HG02763 (cell line): ENCODE data around the gene ARHGEF11.

Experiments used
- ATAC-seq: cut with Tn5 transposase; IDR thresholded peaks from one replicate; pipeline ENCODE4 v1.9.1; 2021; ENCODE audit warnings: mild to moderate bottlenecking, moderate library complexity; ENCODE audit not compliant: unreplicated experiment

Gene ARHGEF11

DNA sequence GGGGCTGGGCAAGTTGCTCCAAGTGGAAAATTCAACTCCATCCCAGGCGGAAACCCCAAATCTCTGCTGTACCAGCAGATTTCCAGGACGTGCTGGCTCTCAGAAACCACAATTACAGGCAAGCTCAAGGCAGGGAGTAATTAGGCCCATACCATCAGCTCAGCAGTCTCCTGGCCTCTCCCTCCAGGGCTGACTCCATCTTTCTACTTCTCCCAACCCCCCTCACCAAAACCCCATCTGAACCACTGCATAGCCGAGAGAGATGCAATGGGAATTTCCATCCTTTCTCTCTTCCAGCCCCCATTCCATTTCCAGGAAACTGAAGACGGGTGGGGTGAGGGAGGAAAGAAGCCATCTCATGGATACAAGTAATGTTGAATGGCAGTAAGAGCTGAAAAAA is 41.2 kb downstream of the ARHGEF11 start:
- no peak for ATAC-seq

DNA sequence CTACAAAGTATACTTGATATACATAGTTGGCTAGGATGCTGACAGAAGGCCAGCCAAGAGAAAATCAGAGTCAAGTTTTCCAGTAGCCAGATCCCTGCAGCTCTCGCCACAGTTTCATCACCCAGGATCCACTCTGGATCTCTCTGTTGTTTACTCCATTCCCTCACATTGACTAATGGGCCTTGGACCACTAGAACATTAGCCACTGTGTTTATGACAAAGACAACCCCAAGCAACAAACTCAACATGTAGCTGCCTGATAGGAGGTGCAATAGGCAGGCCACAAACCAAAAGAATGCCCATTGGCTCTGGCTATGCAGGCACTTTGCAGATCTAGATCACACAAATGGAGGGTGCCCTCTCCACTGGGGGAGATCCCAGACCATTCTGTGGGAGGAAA is 44.2 kb downstream of the ARHGEF11 start:
- no peak for ATAC-seq

DNA sequence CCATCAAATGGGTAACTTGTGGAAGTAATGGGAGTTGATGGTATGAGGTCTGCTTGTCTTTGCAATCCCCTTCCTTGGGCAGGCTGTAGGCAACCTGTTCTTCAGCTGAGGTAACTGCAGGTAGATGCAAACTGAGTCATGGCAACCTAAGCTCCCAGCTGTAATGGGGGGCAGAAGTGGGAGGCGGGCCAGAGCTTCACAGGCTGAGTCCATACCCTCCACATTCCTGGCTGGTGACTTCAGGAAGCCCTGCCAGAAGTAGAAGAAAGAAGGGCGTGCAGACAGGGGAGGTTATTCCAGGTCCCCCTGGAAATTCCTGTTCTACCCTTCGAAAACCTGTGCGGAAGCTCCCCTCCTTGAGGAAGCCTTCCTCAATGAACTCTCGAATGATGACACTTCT is 44.9 kb downstream of the ARHGEF11 start:
- ATAC-seq, result no peak

DNA sequence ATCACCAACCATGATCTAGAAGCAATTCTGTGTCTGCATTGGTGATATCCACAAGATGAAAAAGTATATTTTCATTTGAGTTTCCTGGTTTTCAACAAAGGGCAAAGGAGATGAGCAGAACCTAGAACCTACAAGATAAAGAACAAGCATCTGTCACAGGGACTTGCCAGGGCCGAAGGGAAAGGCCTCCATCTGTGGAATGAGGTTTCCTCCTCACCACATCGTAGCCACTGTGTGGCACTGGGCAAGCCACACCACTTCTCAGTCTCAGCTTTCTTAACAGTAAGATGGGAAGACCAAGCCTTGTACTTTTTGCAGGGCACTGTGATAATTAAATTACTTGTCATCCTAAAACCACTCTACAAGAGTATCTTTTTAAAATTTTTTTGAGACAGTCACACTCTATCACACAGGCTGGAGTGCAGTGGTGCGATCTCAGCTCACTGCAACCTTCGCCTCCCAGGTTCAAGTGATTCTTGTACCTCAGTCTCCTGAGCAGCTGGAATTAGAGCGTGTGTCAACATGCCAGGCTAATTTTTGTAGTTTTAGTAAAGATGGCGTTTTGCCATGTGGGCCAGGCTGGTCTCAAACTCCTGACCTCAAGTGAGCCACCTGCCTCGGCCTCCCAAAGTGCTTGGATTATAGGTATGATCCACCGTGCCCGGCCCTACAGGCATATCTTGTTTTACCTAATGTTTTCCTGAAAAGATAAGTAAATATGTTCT is 45.8 kb downstream of the ARHGEF11 start:
- ATAC-seq, result no peak

DNA sequence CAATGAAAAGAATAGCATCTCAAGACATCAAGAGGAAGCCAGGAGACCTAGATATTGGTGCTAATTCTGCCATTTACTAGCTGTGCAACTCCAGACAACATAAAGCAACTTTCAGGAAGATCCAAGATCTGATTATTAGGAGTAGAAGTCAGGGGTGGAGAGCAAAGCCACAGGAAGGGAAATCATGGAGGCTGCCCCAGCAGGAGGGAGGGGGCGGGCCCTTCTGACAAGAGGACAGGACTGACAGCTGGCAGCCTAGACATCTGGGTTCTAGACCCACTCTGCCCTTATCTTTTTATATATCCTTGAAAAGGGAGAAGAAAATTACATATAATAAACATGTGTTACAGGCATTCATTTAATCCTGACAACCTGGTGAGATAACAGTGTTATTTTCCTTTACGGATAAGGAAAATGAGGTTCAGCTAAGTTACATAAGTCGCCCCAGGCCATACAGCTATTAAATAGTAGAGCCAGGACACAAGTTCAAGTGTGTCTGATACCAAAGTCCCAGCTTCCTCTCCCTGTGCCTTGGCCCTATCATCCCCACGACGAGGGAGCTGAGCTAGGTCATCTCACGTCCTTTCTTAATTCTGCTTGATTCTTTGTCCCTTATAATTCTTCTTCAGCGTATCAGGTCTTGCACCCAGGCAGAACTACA is 46.6 kb downstream of the ARHGEF11 start:
- no peak for ATAC-seq

DNA sequence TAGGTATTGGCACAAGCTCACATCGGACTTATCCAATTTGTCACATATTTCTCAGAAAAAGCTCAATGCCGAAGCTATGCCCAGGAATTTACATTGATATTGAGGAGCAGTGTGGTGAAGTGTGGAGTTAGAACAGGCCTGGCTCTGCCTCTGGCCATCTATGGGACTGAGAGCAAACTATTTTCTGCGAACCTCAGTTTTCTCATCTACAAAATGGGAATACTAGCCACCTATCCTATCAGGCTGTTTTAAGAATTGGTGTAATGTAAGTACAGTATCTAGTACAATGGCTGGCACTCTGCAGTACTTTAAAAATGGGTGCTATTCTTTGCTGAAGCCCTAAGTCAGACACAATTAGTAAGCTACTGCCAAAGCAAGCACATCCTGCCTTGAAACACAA is 47.2 kb downstream of the ARHGEF11 start:
- no peak for ATAC-seq

DNA sequence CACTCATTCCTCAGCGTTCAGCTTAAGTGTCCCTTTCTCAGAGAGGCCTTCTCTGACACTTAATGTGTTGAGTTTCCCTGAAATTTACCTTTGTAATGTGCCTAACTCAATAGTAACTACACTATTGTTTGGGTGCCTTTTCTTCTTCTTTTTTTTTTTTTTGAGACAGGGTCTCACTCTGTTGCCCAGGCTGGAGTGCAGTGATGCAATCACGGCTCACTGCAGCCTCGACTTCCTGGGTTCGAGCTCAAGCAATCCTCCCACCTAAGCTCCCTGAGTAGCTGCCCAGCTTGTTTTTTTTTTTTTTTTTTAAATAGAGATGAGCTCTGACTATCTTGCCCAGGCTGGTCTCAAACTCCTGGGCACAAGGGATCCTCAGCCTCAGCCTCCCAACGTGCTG is 50.1 kb downstream of the ARHGEF11 start:
- ATAC-seq, result no peak

DNA sequence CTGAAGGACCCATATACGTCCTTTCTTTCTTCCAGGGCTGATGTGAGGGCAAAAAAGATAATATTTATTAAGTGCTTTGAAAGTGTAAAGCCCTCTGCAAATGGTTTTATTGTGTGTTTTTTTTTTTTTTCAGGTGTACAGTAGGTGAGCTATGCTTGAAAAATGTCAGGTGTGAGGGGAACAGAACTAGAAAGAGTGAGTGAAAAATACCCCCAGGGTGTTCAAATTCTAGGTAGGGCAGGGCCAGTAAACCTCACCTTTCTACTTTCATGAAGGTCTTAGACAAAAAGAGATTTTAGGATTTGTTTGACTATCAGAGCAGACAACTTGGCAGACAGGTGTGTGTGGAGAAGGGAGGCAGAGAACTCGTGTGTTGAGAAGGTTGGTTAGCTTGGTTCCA is 51.3 kb downstream of the ARHGEF11 start:
- ATAC-seq, result no peak

DNA sequence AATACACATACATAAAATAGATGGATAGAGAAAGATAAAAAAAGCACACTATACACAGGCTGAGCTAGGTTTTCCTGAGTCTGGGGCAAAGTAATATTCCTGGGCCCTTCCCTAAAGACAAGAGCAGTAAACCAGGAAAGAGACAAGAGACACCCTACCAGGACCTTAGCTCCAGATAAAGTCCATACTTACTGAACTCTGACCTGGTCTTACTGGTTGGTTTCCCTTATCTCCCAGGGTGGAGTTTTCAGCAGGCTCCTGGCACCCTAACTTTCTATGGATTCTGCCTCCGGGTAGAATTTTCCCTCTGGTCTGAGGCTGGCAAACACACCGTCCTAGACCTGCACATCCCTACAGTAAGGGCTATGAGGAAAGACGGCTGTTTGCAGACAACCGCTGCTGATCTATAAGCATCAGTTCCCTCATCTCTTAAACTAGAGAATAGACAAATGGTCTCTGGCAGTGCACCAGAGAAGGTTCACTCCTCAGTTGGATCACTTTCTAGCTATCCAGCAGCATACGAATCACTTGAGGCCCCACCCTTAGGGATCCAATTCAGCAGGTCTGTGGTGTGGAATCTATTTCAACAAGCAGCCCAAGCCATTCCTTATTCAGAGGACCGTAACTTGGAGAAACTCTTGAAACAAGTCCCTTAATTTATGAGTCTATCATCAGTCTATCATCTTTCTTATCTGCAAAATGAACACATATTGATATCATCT is 52.0 kb downstream of the ARHGEF11 start:
- no peak for ATAC-seq

DNA sequence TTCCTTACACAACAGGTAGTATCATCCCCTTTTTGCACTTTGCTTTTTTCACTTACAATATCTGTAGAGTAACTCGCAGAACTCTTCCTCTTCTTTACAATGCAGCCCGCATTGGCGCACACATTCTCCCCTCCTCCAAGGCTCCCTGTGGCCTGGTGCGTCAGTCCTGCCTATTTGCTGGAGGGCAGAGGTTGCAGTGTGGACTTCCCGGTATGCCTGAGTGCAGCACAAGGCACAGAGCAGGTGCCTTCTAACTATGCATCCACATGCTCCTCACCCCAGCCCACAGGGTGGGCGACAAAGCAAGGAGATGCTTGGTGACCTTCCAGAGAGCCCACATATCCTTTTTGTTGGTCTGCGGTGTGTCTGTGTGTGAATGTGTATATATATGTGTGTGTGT is 53.3 kb downstream of the ARHGEF11 start:
- ATAC-seq, result no peak

DNA sequence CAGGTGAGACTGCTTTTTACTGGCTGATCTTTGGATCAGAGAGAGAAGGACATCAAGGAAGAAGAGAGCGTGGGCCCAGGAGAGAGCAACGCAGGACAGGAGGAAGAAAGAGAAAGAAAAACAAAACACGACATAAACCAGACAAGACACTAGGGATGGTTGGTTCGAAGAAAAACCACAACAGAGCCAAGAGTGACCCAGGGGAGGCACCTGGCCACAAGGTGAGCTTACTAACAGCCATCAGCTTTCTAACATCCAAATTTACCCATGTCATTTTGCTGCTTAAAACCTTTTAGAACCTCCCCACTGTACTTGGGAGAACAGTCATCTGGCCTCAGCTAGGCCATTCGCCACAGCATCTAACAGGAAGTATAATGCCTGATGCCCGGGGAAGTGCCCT is 57.8 kb downstream of the ARHGEF11 start:
- ATAC-seq, result no peak

DNA sequence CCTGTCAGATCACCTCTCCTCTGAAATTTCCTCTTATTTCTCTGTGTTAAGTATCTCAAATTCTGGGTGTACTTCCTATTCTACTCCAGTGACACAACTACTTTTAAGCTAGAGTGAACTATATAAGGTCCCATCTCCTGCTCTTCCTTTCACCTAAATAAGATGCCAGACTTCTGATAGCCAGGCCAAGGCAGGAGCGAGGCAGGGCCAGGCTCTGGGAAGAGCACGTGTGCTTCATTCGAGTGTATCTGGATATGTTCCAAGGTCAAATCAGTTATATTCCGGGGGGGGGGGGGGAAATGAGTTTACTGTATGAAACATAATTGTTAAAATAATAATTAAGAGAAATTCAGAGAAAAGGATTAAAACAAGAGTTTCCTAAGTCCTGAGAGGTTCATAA is 65.0 kb downstream of the ARHGEF11 start:
- ATAC-seq, result no peak

DNA sequence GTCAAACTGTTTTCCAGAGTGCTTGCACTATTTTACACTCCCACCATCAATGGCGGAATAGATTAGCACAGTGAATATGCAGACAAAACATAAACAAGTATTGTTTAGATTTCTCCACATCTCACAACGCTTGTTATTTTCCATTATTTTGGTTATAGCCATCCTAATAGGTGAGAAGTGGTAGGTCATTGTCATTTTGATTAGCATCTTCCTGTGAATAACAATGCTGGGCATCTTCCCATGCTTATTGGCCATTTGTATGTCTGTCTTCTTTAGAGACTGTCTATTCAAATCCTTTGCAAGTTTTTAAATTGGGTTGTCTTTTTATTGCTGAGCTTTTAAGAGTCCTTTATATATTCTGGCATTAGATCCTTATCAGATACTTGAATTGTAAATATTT is 70.5 kb downstream of the ARHGEF11 start:
- ATAC-seq, result no peak

DNA sequence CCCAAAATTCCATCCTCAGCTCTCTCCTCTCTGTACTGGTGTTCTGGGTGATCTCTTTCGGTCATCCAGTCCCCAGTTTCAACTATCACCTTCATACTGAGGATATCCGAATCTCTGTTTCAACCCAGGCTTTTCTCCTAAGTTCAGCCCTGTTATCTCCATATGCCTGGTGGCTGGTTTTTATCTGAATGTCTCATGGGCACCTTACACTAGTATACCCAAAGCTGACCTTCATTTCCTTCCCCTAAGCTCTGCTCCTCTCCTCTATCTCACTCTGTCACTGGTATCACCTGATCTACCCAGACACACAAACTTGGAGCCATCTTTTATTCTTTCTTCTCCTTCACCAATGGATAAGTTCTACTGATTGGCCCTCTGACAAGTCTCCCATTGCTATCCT is 72.1 kb downstream of the ARHGEF11 start:
- no peak for ATAC-seq

DNA sequence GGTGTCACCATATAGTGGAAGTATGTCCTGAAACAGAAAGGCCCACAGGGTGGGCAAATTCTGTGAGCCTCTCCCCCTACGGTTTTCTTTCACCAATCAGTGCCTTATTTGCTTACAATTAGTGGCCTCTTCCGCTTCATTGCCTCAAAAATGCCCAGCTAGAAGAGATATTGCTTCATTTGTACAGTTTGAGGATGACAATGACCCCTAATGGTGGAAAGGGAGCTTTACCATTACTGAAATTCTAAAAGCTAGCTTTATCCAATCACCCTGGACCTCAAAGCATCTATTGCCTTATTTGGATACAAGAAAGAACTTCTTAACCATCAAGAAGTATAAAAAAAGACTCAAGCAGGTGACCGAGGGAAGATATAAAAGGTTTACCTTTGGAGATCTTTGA is 75.5 kb downstream of the ARHGEF11 start:
- no peak for ATAC-seq

DNA sequence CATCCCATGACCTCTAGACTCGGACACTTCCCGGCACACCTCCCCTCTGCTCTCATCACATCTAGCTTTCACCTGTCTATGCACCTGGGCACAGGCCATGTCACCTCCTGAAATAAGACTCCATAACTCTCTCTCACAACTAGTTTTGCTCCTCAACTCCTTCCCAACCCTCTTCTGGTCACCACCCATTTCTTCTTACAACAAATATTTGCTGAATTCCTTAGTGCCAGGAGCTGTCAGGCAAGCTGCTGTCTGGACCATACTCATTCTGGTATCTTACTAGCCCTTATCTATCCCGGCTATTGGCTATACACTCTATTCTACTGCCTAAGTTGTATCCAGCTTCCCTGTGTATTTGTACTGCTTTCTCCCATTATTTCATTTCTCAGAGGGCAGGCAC is 76.0 kb downstream of the ARHGEF11 start:
- ATAC-seq, result no peak

DNA sequence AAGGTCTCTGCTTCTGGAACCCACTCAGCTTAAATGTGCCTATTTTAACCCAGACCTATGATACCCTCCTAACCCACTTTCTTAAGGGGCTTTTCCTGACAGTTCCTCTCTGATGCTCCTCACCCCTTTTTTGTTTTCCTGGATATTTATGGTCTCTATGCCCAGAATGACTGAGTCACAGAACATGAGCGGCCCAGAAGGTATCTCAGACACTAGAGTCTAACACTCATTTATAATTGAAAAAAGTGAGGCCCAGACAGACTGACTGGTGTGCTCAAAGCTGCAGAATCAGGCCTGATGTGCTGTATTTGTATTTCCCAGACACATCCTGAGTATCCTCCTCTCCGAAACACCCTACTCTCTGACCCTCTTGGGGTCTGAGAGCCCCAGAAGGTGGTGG is 81.1 kb downstream of the ARHGEF11 start:
- ATAC-seq, result no peak

DNA sequence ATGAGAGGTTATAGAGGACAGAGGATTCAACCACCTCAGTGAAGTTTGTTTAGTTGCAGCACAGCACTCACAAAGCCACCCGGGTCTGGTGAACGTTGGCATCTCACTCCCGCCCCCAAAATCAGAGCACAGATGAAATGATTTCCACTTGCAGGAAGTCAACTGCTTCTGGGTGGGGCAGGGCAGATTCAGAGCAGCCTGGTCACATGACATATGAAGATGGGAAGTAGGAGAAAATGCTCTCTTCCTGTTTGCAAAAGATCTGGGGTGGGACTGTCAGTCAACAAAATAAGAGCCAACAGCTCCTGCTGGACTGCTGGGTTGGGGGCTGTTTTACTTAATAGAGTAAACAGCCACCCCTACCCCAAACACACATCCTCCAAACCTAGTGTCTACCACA is 81.9 kb downstream of the ARHGEF11 start:
- no peak for ATAC-seq

DNA sequence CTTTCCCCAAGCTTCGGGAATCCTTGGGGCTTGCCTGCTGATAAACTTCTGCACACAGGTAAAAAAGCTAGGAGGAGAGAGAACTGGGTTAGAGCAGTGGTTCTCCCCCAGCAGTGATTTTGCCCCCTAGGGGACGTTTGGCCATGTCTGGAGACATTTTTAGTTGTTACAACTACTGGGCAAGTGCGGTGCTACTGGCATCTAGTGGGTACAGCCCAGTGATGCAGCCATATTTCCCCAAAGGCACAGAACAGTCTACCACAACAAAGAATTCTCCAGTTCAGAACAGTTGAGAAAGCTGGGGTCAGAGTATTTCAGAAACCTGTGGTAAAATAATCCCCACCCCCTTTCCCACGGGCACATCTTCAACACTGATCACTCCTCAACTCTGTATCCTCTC is 83.8 kb downstream of the ARHGEF11 start:
- no peak for ATAC-seq

DNA sequence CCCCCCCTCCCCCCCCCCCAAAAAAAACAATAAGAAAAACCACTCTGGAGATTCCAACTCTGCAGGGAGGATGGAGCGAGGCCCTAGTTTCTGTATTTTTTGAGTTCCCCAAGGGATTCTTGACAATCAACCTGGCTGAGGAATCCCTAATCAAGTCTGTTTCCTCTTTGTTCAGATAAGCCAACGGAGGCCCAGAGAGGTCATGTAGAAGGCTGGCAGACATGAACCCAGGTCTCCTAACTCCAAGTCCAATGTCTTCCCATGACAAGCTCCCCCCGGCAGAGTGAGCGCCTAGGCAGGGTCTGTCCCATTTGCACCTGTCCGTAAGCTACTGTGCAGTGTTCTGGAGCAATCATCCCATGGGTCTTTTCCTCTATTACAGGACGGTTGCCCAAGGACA is 85.6 kb downstream of the ARHGEF11 start:
- ATAC-seq, result no peak

DNA sequence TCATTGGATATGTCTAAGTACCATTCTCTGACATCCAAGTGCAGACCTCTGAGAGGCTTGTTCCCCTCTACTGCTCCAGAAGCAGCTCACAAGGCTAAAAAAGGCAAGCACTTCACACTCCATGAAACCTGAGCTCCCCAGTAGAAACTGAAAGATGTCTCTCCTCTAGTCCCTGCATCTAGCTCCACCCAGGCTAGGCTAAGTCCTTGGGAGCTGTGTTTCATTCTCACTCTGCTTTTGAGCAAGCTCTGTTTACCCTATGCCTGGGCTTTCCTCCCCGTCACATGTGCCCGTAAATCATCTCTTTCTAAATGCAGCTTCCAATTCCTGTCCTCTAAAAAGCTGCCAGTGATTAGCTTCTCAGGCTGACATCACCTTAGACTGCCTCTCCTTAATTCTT is 86.1 kb downstream of the ARHGEF11 start:
- ATAC-seq, result no peak

DNA sequence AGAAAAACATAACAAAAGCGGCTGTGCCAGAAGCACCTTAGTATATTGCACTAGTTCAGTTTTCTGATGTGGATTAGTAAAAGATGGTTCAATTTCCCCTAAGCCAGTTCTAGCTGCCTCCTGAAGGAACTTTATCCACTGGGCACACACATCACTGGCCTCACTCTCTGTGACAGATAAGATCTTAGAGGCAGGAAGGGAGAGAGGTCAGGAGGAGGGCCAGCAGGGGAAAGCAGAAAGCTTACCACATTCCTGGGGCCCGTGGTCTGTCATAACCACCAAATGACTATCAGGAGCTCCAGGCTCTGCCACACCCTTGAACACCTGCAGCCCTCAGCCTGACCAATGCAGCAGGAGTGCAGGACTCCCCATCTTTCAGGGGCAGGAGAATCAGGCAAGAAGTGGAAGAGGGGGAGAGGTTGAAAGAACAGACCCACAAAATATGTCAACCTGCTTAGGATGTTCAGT is 87.3 kb downstream of the ARHGEF11 start:
- ATAC-seq, result no peak
